Hepatocyte (in vitro differentiated cells): ENCODE measurements around the gene CALY. TPM values are rescaled to one million over a fixed set of nuclear protein-coding genes. Genes with fewer than 3 reads are reported as not detected.

Experiments used
- DNase-seq: peaks from one replicate; pipeline ENCODE4 v3.0.0-alpha.2; 2016; ENCODE audit warnings: low spot score
- H2AFZ ChIP-seq: fragments of 200-600 bp; sonication (generic); 2 replicates; pipeline ENCODE4 v1.6.0; 2016; ENCODE audit warnings: antibody characterized with exemption, mild to moderate bottlenecking
- H3K27ac ChIP-seq: fragments of 200-600 bp; sonication (generic); 2 replicates; pipeline ENCODE4 v1.5.1; 2016; ENCODE audit warnings: mild to moderate bottlenecking
- H3K27me3 ChIP-seq: fragments of 200-600 bp; sonication (generic); 2 replicates; pipeline ENCODE4 v1.6.1; 2016
- H3K36me3 ChIP-seq: fragments of 200-600 bp; sonication (generic); replicated peaks from 2 replicates; pipeline ENCODE4 v1.5.1; 2016; ENCODE audit warnings: low read depth; ENCODE audit not compliant: insufficient read depth
- H3K4me1 ChIP-seq: fragments of 200-600 bp; sonication (generic); 2 replicates; pipeline ENCODE4 v1.5.1; 2016; ENCODE audit warnings: mild to moderate bottlenecking, moderate library complexity; ENCODE audit not compliant: insufficient read depth
- H3K4me2 ChIP-seq: fragments of 200-600 bp; sonication (generic); 2 replicates; pipeline ENCODE4 v1.6.0; 2016
- H3K4me3 ChIP-seq: fragments of 200-600 bp; sonication (generic); 2 replicates; pipeline ENCODE4 v1.5.1; 2016; ENCODE audit warnings: mild to moderate bottlenecking
- H3K79me2 ChIP-seq: fragments of 200-600 bp; sonication (generic); 2 replicates; pipeline ENCODE4 v1.6.0; 2017; ENCODE audit warnings: mild to moderate bottlenecking
- H3K9me2 ChIP-seq: fragments of 200-600 bp; sonication (generic); replicated peaks from 2 replicates; pipeline ENCODE4 v1.6.0; 2017; ENCODE audit warnings: mild to moderate bottlenecking; ENCODE audit not compliant: insufficient read depth
- H3K9me3 ChIP-seq: fragments of 200-600 bp; sonication (generic); 2 replicates; pipeline ENCODE4 v1.5.1; 2016; ENCODE audit warnings: low read depth, mild to moderate bottlenecking
- H4K20me1 ChIP-seq: fragments of 200-600 bp; sonication (generic); 2 replicates; pipeline ENCODE4 v1.6.0; 2016; ENCODE audit warnings: mild to moderate bottlenecking; ENCODE audit not compliant: insufficient read depth, poor library complexity, severe bottlenecking
- CTCF ChIP-seq: fragments of 200-600 bp; sonication (generic); IDR thresholded peaks from 2 replicates; pipeline ENCODE4 v1.5.1; 2016; ENCODE audit warnings: antibody characterized with exemption, mild to moderate bottlenecking; ENCODE audit not compliant: poor library complexity
- EZH2 ChIP-seq: fragments of 200-600 bp; sonication (generic); IDR thresholded peaks from 2 replicates; pipeline ENCODE4 v1.6.1; 2016; ENCODE audit warnings: antibody characterized with exemption, mild to moderate bottlenecking, borderline replicate concordance
- EZH2phosphoT487 ChIP-seq: fragments of 200-600 bp; sonication (generic); IDR thresholded peaks from one replicate; pipeline ENCODE4 v1.6.1; 2018; ENCODE audit warnings: antibody characterized with exemption, mild to moderate bottlenecking, low read depth, moderate library complexity; ENCODE audit not compliant: unreplicated experiment, severe bottlenecking
- WGBS: methylation state at CpG from one replicate; pipeline ENCODE4 v1.1.6; 2016; ENCODE audit warnings: low lambda C conversion rate; ENCODE audit errors: missing lambda C conversion rate; 5-methylcytosine and 5-hydroxymethylcytosine counted together
- polyA plus RNA-seq: library from polyadenylated mRNA; unstranded; fragments of >200 nt; fragmentation: Nextera tagmentation; extraction: Ambion mirVana; gene quantifications from 2 replicates; pipeline ENCODE4 v1.2.1, GENCODE V29; 2016
- total RNA-seq: library from RNA; depleted of rRNA; stranded (reverse); fragments of >200 nt; gene quantifications from 2 replicates; pipeline ENCODE4 v1.2.3, GENCODE V29; 2014

The CALY gene
- total and polyA plus RNA-seq, 2 experiments from 2014 or later: 2.3 to 3.7 TPM

GRCh38 chr10:133299224-133299623 lies 37.5 kb downstream of the CALY start:
- no peak overlapping the region for H3K4me3 ChIP-seq
- WGBS: 96% methylated on average over 10 of the region's 10 CpGs
- no peaks in the 10 kb centered on the region for H3K36me3 ChIP-seq
- no peak overlapping the region for H3K27ac ChIP-seq
- no peaks in the 10 kb centered on the region for H3K27me3 ChIP-seq
- TF ChIP-seq EZH2phosphoT487 (no peak), CTCF (no peak), EZH2 (no peak)
- H2AFZ ChIP-seq: no peak overlapping the region
- peaks cover 22% of the 10 kb centered on the region for H3K79me2 ChIP-seq
- H3K4me2 ChIP-seq: no peak overlapping the region
- DNase-seq: no peak
- no peaks in the 10 kb centered on the region for H3K9me3 ChIP-seq
- no peaks in the 10 kb centered on the region for H3K9me2 ChIP-seq
- no peaks in the 10 kb centered on the region for H3K4me1 ChIP-seq
- peaks cover 17% of the 10 kb centered on the region for H4K20me1 ChIP-seq

DNA sequence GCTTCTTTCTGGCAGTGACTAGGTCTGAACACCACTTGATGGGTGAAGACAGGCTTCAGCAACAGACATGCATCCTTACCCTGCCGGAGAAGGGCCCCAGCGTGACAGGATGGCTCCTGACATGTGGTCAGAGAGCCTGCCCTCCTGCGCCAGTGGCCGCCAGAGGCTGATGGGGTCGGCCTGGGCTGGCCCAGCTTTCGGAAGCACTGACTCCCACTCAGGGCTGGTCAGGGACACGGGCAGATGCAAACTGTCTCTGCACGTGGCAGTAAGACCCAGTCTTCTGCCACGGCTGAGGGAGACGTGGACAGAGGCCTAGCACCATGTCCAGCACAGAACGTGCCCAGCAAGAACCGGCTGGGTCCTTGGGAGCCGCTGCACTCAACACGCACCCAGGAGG lies 38.2 kb downstream of the CALY start:
- H3K4me1 ChIP-seq: no peaks in the 10 kb centered on the region
- H4K20me1 ChIP-seq: peaks cover 10% of the 10 kb centered on the region
- H3K9me3 ChIP-seq: no peaks in the 10 kb centered on the region
- no peak overlapping the region for H3K4me3 ChIP-seq
- H3K79me2 ChIP-seq: peaks cover 15% of the 10 kb centered on the region
- DNase-seq: no peak
- H3K36me3 ChIP-seq: no peaks in the 10 kb centered on the region
- WGBS: 93% methylated on average over 14 of the region's 14 CpGs
- no peaks in the 10 kb centered on the region for H3K9me2 ChIP-seq
- H3K27ac ChIP-seq: no peak overlapping the region
- no peak overlapping the region for H2AFZ ChIP-seq
- H3K4me2 ChIP-seq: no peak overlapping the region
- no peaks in the 10 kb centered on the region for H3K27me3 ChIP-seq
- TF ChIP-seq EZH2phosphoT487: no peak
- no peak for TF ChIP-seq EZH2
- TF ChIP-seq CTCF: no peak

GRCh38 chr10:133297504-133297903 lies 39.2 kb downstream of the CALY start:
- H3K4me2 ChIP-seq: no peak overlapping the region
- no peak overlapping the region for H2AFZ ChIP-seq
- TF ChIP-seq EZH2phosphoT487 (no peak), EZH2 (no peak), CTCF (no peak)
- H3K27me3 ChIP-seq: no peaks in the 10 kb centered on the region
- WGBS: 97% methylated on average over 10 of the region's 10 CpGs
- peaks cover 2% of the 10 kb centered on the region for H4K20me1 ChIP-seq
- no peak overlapping the region for H3K4me3 ChIP-seq
- no peaks in the 10 kb centered on the region for H3K9me3 ChIP-seq
- no peak for DNase-seq
- peaks cover 5% of the 10 kb centered on the region for H3K79me2 ChIP-seq
- no peaks in the 10 kb centered on the region for H3K4me1 ChIP-seq
- no peak overlapping the region for H3K27ac ChIP-seq
- no peaks in the 10 kb centered on the region for H3K36me3 ChIP-seq
- no peaks in the 10 kb centered on the region for H3K9me2 ChIP-seq
